GM18909 (cell line): ENCODE data around the gene FHIT.
"Not testable (repeated sequence)": the region's sequence is repeated elsewhere in the genome, so short reads cannot be mapped to it uniquely, and the experiment has no call there.

Experiments
- ATAC-seq: cut with Tn5 transposase; IDR thresholded peaks from one replicate; pipeline ENCODE4 v1.9.1; 2021; ENCODE audit warnings: mild to moderate bottlenecking; ENCODE audit not compliant: unreplicated experiment, poor library complexity

Gene FHIT

DNA sequence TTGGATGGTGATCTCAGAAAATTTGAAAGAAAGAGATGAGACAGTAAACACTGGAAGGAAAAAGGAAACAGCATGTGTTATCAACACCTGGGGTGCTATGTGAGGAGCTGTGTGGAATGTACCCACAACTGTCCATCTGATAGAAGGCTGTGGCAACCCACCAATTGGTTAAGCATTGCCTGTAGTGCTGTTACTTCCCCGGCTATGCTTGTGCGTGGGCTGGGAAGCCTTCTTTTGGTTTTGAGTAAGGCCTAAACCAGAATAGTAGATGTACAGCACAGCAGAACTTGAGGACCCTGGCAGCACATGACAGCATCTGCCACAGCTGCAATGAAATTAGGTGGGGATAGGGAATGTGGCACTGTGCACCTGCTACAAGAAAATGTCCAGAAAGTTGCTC, 184.5 kb downstream of the FHIT start:
- ATAC-seq: no peak

DNA sequence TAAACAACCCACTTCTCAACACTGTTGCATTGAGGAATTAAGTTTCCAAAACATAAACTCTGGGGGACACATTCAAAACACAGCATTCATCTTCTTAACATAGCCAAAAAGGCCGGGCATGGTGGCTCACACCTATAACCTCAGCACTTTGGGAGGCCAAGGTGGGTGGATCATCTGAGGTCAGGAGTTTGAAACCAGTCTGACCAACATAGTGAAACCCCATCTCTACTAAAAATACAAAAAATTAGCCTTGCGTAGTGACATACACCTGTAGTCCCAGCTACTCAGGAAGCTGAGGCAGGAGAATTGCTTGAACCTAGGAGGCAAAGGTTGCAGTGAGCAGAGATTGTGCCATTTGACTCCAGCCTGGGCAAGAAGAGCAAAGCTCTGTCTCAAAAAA, 185.0 kb downstream of the FHIT start:
- ATAC-seq: not testable (repeated sequence)

DNA sequence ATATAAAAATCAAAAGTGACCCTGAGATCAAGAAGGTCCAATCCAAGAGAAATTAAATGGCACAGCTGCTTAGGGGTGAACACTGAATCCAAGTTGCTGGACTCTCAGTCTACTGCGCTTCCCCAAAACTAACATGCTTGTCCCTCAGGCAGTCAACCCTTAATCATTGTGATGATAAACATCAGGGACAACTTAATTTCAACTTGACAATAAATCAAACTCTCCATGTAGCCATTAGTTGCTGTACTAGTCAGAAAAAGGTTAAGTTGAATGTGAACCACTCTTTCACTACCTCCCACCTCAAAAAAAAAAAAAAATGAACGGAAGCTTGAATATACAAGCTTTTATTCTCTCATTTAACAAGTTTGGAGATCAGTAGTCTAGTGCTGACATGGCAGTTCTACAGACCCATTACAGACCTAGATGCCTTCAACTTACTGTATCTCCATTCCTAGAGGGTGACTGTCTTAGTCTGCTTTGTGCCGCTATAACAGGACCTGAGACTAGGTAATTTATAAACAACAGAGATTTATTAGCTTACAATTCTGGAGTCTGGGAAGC, 185.7 kb downstream of the FHIT start:
- ATAC-seq: no peak

DNA sequence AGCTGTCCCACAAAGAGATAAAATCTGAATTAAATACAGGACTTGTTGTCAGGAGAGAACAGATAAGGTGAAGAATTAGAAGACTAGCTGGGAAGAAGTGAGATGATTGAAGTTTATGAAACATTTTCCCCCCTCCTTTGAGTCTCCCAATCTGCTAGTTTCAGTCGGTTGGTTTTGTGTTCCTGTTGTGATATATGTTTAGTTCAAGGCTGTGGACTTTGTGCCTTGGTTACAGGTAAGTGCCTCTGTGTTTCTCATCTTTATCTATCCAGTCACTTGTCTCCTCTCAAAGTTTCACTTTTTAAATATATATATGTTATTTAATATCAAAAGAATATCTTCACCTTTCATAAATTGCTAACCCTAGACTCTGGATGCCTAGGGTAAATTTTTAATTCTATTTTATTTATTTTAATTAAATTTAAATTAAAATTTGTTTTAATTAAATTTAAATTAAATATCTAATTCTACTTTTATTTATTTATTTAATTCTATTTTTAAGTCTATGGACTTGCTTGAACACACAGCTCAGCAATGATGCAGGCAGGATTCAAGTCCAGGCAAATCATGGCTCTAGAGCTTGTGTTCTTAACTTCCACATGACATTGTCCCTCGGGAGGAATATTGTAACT, 190.0 kb downstream of the FHIT start:
- ATAC-seq: no peak

DNA sequence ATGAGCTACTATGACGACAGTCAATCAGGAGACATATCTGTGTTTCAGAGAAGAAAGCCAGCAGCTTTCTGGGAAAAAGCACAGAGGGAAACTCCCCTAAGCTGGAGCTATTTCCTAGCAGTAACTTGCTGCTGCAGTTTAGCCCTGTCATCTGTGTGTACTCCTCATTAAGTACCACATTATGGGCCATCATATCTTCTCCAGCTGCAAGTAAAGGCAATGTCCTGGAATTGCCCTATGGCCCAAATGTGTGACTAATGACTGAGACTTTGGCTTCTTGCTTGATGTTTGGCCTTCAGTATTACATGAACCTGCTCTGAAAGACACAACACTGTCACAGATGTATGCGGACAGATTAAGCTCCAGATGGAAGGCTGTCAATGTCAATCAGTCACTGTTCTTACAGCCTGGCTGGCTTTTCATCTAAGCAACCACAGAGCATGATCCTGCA, 190.8 kb downstream of the FHIT start:
- no peak for ATAC-seq

DNA sequence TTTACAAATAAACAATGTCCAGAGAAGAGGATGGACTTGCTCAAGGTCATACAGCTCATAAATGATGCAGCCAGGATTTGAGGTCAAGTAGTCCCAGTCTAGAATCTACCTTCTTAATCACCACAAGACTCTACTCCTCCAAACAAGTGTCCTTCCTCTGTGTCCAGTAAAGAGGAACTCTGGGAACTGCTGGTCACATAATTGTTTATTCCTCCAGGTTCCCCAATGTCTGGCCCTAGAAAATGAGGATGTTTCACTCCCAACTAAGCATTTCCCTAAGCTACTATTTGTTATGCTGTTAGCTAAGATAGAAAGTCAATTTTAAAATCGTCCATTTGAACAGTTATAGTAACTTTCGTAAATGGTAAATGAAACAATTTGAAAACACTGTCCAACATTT, 192.4 kb downstream of the FHIT start:
- ATAC-seq: no peak

DNA sequence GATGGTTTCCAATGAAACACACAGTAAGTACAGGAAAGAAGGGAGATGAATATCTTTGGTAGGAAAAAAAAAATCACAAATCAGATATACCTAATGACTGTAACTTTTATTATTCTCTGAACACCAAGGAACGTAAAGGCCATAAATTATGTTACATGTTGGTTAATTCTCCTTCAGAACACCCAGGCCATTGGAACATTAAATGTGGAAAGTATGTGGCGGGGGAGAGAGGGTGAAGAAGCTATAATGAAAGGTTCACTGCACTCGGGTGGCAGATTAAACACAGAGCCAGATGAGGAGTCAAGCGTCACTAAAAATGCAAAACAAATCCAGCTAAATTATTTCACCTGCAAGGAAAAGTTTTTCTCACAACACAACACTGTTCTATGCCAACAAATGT, 193.8 kb downstream of the FHIT start:
- ATAC-seq: no peak

DNA sequence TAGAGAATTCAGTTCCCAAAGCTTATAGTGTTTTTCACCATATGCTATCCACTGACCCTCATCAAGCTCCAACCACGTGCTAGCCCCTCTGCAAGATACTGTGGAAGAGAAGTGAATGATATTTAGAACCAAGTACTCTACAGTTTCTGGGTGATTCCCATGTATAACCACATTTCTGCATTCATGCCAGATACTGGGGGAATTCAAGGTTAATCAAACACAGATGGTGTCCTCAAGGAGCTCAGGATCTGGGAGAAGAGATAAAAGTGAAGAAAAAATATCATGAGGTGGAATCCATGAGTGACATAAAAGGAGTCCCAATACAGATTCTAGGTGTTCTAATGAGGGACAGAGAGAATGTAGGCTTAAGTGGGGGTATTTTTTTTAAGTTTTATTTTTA, 195.8 kb downstream of the FHIT start:
- no peak for ATAC-seq

DNA sequence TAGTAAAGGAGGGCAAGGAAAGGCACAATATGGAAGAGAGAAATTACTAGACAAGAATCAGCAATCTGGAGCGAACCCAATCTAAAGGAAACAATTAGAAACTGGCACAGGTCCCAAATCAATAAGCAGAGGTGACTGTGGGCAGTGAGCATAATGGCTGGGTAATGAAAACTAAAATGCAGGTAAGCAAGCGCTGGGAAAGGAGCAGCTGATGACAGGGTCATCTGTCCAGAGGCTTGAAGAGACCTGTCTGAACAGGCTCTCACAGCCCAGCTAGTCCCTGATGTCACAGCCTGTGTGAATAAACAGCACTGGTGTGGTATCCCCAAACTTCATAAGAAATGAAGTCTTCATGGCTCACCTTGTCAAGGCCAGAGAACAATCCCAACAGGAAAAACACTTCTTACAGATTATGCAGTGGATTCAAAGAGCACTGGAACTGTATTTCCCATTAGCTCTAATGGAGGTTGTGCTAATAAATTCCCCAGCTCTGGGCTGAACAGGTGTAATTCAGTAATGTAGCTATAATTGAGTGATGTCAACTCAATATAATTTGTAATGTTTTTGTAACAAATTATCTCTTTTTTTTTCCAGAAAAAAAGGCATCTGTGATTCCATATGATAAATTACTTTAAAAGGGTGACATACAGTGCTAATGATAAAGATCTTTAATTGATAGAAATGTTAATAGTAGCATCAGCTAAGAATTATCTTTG, 197.3 kb downstream of the FHIT start:
- no peak for ATAC-seq

DNA sequence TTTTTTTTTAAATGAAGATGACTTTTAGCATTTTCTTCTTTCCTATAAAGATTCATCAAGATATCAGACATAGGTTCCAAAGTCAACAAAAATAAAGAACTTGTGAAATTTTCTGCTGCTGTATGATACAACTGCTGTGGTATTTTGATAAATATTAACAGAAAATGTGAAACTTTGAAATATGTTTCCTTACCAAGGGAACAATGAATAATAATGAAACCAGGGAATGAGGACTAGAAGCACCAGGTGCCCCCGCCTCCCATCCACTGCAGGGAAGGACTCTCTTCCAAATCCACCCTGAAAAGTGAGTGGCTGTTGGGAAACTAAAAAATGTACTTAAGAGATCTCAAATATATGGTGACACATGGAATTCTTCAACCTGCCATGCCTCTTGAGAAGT, 198.4 kb downstream of the FHIT start:
- no peak for ATAC-seq

DNA sequence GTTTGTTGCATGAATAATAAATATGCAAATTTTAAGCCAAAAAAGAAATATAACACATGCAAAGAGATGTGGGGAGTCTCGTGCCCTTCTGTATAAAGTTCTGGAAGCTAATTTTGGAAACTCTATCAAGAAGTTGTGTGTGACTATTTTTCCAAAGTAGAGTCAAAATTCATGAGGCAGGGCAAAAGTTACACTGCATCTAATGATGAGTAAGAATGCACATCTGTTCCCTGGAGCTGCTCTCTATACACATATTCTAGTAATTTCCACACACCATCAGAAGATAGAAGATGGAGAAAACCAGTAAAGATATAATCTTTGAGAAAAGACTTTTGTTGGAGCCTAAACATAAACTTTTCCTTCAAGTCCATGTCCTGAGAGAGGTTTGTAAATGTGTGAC, 199.6 kb downstream of the FHIT start:
- ATAC-seq: no peak

DNA sequence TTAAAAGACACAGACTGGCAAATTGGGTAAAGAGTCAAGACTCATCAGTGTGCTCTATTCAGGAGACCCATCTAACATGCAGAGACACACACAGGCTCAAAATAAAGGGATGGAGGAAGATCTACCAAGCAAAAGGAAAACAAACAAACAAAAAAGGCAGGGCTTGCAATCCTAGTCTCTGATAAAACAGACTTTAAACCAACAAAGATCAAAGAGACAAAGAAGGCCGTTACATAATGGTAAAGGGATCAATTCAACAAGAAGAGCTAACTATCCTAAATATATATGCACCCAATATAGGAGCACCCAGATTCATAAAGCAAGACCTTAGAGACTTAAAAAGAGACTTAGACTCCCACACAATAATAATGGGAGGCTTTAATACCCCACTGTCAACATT, 206.1 kb downstream of the FHIT start:
- not testable (repeated sequence) for ATAC-seq

DNA sequence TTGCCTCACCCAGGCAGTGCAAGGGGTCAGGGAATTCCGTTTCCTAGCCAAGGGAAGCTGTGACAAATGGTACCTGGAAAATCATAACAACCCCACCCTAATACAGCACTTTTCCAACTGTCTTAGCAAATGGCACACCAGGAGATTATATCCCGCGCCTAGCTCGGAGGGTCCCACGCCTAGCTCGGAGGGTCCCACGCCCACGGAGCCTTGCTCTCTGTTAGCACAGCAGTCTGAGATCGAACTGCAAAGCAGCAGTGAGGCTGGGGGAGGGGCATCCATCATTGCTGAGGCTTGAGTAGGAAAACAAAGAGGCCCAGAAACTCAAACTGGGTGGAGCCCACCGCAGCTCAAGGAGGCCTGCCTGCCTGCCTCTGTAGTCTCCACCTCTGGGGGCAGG, 208.1 kb downstream of the FHIT start:
- ATAC-seq: no peak

DNA sequence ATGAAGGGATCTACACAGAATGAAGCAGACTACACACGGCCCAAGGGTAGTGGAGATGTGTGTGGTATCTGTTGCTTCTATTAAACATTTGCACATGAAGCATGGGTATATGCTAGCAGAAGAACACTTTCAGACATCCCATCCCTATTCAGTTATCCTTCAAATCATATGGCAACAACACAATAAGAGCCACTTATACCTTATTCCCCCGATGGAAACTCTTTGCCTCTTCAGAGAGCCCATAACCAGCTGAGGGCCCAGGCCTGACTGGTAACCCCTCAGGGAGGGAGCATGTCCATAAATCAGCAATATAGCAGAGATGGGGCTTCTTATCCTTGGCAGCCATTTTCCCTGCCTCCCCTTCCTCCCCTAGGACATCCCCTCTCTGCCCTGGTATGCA, 210.6 kb downstream of the FHIT start:
- no peak for ATAC-seq

DNA sequence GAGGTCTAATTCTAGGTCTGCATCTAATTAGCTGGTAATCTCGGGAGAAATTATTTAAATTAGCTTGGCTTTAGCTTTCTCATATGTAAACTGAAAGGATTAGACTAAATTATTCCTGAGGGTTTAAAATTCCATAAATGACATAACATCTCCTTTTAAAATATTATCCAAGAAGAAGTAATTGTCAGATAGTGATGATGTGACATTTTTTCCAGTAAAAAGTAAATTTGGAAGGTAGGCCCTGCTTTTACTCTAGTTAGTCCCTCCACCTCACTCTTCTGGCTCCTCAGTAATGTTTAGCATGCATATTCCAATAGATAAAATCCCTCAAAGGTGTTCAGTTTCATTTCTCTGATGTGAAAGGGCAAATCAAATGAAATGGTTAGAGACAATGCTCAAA, 215.7 kb downstream of the FHIT start:
- ATAC-seq: no peak

DNA sequence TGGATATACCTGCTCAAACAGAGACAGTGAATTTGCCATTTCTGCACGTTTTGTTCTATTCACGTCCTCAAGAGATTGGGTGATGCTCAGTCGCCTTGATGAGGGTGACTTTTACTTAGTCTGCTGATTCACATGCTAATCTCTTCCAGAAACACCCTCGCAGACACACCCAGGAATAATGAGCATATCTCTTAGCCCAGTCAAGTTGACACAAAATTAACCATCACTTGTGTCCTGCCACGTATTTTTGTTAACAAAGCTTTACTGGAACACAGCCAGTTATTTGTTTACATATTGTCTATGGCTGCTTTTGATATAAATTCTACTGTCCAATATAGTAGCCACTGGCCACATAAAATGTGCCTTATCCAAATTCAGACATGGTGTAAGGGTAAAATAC, 218.3 kb downstream of the FHIT start:
- no peak for ATAC-seq

DNA sequence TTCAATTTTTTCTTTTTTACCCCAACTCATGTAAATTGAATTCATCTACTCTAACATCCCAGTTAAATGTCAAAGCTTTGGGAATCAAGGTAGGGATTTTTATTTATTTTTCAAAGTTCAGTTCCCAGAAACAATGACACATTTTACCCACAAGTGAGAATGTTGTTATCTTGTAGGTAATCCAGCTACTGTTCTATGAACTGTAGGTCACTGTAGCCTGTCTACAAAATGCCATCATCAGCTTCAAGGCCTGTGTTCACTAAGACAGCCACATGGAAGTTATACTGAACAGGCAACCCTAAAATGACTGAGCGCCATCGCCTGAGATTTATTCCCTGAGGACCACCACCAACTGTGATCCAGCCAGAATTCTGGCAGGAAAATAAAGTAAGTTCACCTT, 219.7 kb downstream of the FHIT start:
- no peak for ATAC-seq

DNA sequence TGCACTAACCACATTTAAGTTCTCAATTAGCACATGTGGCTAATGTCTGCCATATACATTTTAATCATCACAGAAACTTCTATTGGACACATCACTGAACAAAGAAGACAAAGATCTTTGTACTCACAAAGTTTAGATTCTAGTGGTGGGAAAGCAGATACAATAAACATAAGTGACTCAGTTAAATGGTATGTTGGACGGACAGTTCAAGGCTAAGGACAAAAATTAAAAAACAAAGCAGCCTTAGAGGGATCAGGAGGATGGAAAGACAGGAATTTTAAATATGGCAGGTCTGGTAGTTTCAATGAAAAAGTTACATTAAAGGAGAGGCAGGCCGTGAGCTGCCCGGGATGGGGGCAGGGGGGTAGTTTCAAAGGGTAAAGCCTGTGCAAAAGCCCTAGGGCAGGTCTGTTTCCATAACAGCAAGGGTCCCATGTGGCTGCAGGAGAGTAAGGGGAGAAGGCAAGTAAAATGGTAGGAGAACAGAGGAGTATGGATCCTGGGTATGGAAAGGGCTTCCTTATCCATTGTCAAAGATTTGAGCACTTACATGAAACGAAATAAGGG, 220.7 kb downstream of the FHIT start:
- ATAC-seq: no peak

DNA sequence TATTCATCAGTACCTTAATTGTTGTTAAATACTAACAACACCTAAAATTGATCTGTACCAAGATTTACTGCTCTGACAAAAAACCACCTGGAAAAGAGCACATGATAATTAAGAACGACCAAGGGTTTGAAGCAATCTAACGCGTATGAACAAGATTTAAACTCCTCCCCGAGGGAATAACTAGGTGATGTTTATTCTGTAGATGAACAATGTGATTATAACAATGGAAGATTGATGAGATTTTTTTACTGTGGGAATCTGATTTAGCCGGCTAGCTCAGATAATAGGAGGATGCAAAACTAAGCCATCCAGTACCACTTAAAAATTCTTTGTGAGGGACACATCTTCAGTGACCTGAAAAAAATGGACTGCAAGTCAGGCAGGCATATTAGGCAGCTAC, 222.1 kb downstream of the FHIT start:
- ATAC-seq: no peak

DNA sequence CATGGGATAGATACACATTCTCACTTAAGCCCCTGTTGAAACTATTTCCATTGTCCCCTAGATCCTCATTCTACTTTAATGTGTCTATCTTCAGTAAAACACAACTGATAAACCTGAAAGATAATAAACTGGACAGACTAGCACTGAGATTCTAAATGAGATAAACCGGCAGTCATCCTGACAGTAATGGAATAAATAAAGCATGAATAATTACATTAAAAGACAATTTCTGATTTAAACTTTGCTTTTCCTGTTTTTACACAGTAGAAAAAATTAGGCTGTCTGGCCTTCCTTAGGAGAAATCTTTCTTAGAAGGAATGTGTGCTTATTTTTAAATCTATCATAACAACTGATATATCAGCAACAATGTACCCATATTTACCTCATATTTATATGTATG, 232.4 kb downstream of the FHIT start:
- no peak for ATAC-seq

DNA sequence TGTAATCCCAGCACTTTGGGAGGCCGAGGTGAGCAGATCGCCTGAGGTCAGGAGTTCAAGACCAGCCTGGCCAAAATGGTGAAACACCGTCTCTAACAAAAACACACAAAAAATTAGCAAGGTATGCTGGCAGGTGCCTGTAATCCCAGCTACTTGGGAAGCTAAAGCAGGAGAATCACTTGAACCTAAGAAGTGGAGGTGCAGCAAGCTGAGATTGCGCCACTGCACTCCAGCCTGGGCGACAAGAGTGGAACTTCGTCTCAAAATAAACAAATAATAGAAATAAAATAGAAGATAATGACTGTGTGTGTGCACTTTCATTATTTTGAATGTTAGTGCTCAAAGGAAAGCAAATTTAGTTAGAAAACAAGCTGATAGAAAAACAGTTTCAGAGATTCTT, 234.2 kb downstream of the FHIT start:
- ATAC-seq: not testable (repeated sequence)

DNA sequence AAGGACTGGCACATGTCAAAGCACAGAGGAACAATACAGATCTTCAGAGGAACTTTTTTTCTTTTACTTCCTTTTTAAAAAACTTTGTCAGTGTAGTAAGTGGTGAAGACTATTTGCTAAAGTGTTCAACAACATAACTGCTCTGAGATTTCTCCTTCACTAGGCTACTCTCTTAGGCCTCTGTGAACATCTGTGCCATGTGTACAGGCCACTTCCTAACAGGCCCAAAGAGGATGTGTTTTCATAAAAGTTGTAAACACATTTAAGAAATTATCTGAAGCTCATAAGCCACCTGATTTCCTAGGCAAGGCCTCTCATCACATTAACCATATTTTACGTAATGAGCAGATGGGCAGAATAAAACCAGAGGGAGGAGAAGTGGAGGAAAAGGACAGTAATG, 235.4 kb downstream of the FHIT start:
- ATAC-seq: no peak
